HG02870 (cell line): Measurements from ENCODE around the gene MAU2.
A peak's percentile ranks its signal among the peaks of the same experiment; 100 is the strongest.
"Not testable (repeated sequence)": the region's sequence is repeated elsewhere in the genome, so short reads cannot be mapped to it uniquely, and the experiment has no call there.

Source experiments
- ATAC-seq: cut with Tn5 transposase; IDR thresholded peaks from one replicate; pipeline ENCODE4 v1.9.1; 2021; ENCODE audit warnings: mild to moderate bottlenecking, moderate library complexity; ENCODE audit not compliant: unreplicated experiment

The MAU2 gene

DNA sequence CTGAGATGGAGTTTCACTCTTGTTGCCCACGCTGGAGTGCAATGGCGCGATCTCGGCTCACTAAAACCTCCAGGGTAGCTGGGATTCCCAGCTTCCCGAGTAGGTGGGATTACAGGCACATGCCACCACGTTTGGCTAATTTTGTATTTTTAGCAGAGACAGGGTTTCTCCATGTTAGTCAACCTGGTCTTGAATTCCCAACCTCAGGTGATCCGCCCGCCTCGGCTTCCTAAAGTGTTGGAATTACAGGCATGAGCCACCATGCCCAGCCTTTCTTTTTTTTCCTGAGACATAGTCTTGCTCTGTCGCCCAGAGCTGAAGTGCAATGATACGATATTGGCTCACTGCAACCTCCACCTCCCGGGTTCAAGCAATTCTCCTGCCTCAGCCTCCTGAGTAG lies 59.7 kb downstream of the MAU2 start:
- ATAC-seq: not testable (repeated sequence)

DNA sequence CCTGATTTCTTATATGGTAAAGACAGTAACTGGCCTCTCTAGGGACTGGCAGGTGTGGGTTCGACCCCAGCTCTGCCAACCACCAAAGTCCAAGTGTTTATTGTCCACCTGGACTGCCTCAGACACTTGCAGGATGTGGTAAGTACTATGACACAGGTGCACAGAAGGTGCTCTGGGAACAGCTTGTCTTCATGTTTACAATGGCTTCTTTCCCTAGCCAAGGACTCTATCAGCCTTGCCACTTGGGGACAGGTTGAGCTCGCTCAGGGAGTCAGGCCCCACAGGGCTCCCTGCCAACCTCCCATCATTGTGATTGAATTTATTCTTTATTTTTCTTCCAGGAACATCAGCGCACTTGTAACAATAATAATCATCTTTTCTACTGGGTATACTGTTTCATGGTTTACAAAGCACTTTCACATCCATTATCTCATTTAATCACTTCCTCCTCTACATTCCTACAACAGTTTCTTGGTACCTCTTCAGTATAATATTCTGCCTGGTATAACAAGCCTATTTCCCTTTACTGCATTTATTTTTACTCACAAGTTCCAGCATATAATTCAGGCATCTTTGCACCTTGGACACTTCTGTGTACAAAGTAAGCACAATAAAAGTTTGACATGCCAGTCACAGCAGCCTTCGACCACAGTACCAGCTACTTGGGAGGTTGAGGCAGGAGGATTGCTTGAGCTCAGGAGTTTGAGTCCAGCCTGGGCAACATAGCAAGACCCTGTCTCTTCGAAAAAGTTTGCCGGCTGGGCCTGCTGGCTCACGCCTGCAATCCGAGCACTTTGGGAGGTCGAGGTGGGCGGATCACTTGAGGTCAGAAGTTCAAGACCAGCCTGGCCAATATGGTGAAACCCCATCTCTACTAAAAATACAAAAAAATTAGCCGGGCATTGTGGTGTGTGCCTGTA lies 60.6 kb downstream of the MAU2 start:
- ATAC-seq: no peak

DNA sequence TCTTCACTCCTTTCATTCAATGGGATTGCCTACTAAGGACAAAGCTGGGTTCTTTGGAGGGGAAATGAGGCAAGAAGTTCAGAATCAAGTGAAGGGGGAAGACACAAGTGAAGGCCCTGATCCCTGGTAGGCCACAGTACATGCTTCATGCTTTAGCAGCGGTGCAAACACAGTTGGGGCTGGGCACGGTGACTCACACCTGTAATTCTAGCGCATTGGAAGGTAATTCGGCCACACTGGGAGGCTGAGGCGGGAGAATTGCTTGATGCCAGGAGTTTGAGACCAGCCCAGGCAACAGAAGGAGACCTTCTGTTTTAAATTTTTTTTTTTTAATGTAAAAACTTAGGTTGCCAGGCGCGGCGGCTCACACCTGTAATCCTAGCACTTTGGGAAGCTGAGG lies 61.5 kb downstream of the MAU2 start:
- ATAC-seq: no peak

DNA sequence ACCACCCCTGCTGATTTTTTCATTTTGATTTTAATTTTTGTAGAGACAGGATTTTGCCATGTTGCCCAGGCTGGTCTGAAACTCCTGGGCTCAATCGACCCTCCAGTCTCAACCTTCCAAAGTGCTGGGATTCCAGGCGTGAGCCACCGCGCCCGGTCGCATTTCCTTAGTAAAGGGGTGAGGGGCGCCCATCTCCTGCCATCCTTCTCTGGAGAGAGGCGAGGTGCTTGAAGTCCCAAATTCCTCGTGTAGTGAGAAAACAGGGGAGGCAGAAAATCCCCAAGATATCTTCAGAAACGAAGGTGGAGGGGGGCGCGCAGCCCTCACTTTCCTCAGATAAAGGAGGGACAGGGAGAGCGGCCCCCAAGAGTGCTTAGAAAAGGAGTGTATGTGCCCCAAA lies 63.9 kb downstream of the MAU2 start:
- no peak for ATAC-seq

DNA sequence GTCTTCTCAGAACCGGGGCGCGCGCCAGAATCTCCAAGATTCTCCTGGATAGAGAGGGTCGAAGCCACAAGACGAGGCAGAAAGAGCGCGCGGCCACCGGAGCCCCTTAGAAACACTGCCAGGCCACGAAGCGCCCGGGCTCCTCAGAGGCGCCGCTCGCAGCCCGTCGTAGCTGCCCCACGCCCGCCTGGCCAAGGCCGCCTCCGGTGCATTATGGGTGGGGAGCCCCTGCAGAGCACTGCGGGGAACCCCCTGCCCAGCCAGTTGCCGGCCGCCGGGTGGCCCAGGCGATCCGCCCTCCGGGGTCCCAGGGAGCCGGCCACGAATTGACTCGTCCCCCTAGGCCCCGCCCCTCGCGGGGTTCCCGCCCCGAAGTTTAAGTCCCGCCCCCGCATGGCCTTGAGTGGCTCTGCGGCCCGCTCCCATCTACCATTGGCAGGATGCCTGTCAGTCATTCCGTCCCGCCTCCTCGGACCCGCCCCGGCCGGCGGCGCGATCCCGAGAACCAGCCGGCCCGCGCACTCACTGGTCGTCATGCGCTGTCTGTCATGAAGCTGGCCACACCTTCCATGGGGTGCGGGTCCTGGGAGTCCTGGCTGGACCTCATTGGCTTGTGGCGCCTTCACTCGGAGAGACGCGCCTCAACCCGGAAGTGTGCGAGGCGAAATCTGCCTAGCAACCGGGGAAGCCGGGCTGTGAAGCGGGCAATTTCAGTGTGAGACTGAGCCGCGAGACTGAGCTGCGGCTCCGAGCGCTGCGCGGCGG lies 64.7 kb downstream of the MAU2 start:
- peak; percentile 91 for ATAC-seq

DNA sequence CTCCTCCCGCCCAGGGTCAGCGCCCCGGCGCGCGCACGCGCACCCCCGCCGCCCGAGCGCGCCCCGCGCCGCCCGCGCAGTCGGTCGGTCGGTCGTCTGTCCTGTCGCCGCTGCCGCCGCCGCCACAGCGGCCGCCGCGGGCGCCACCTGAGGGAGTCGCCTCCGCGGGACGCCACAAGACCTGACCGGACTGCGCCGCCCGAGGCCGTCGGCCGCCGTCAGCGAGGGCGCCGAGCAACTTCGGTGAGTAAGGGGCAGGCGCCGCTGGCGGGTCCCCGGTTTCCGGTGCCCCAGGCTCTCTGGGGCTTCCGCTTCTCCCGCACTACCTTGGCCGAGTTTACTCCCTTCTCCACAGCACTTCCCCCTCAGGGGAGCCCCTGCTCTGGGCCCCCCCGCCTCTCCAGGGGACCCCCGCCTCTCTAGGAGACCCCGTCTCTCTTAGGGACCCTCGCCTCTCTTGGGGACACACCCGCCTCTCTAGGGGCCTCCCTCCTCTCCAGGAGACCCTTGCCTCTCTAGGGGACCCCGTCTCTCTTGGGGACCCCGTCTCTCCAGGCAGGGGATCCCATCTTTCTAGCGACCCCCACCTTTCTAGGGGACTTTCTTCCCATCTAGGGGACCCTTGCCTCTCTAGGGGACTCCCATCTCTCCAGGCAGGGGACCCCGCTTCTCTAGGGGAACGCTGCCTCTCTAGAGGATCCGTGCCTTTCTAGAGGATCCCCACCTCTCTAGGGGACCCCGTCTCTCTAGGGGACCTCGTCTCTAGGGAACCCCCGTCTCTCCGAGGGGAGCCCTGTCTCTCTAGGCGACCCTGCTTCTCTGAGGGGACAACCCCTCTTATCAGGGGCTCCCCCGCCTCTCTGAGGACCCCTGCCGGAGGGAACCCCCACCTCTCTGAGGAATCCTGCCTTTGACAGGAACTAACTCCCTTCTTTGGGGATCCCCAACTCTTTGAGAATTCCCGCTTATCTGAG lies 65.6 kb downstream of the MAU2 start:
- peak; percentile 8 for ATAC-seq

DNA sequence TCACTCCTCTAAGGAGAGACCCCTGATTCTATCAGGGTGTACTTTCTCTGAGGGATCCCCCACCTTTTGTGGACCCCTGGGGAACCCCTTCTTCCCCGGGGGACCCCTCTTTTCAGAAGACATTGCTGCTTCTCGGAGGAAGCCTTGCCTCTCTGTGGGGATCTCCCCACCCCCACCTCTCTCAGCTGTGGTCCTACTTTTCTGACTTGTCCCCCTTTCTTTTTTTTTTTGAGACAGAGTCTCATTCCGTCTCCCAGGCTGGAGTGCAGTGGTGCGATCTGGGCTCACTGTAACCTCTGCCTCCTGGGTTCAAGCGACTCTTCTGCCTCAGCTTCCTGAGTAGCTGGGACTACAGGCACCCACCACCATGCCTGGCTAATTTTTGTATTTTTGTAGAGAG lies 66.5 kb downstream of the MAU2 start:
- ATAC-seq: no peak

DNA sequence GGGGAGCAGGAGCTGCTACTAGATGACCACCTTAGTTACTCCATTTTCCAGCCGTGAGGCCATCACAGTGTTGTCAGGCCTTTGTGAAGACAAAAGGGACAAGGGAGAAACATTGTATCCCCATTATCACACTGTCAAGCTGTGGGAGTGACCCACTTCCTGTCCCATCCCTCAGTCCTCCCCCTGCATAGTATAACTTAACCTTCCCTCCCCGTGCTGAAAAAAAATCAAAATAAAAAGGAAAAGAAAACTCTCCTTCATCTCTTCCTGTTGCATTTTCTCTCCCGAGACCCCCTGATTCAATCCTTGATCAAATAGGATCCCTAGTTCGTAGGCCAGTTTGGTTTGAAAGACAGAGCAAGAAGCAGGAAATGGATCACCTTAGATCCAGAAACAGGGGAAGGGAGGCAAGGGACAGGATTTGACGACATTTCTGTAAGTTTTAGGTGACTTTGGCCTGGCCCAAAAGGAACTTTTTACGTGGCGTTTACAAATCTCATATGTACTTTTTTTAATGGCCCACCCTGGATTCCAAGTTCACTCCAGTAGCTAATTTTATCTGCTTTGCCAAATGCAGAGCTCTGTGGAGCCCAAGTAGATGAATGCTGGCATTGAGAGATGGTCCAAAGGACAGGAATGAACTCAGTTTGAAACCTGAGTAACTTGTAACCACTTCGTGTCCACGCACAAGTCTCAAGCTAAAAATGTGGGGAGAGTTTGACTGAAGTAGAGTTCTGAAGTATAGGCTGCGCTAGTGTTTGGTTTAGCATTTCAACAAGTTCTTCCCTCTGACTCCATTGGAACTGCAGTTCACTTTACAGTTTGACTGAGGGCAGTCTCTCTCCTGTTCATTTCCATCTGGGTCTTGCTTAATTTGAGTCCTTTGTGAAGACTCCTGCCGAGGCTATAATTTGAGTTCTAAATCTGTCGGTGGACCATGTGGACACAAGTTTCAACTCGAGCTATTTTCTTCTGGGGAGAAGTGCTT lies 68.2 kb downstream of the MAU2 start:
- no peak for ATAC-seq

DNA sequence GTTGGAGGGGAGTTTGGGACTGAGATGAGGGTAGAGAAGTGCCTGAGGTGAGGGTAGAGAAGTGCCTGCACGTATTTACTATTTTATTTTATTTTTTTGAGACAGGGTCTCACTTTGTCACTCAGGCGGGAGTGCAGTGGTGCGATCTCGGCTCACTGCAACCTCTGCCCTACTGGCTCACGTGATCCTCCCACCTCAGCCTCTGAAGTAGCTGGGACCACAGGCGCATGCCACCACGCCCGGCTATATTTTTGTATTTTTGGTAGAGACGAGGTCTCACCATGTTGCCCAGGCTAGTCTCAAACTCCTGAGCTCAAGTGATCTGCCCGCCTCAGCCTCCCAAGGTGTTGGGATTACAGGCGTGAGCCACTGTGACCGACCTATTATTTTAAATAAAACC lies 69.1 kb downstream of the MAU2 start:
- not testable (repeated sequence) for ATAC-seq

DNA sequence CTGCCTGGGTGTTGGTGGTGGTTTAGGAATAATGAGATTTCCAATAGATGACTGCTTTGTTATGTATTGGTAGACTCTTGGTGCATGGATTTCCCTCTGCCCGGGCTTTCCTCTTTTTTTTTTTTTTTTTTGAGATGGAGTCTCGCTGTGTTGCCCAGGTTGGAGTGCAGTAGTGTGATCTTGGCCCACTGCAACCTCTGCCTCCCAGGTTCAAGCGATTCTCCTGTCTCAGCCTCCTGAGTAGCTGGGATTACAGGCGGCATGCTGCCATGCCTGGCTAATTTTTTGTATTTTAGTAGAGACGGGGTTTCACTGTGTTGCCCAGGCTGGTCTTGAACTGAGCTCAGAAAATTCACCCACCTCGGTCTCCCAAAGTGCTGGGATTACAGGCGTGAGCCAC lies 73.7 kb downstream of the MAU2 start:
- ATAC-seq: not testable (repeated sequence)

DNA sequence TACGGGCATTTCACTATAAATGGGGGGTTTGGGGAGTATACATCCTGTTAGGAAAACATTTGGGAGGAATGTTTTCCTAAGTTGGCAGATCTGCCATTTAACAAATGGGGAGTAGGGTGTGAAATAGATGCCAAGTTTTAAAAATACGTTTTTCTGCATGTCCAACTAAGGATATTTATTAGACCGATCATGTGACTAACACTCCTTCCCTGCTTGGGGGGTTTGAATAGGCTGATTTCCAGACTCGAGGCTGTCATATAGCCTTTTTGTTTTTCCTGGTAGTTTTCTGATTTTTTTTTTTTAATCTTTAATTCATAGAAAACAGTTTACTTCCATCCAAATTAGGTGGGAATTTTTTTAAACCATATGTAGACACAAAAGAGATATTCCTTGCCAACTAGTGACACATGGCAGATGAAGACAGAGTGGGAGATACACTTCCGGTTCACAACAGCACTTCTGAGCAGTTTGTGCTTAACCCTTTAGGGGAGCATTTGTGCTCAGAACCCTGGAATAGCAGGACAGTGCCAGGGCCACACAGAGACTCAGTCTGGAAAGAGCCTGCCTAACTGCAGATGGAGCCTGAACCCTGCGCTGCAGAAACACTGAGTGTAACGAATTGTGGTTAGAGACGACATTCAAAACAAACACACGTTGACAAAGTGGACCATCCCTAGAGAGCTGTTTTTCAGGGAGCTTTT lies 79.3 kb downstream of the MAU2 start:
- no peak for ATAC-seq

DNA sequence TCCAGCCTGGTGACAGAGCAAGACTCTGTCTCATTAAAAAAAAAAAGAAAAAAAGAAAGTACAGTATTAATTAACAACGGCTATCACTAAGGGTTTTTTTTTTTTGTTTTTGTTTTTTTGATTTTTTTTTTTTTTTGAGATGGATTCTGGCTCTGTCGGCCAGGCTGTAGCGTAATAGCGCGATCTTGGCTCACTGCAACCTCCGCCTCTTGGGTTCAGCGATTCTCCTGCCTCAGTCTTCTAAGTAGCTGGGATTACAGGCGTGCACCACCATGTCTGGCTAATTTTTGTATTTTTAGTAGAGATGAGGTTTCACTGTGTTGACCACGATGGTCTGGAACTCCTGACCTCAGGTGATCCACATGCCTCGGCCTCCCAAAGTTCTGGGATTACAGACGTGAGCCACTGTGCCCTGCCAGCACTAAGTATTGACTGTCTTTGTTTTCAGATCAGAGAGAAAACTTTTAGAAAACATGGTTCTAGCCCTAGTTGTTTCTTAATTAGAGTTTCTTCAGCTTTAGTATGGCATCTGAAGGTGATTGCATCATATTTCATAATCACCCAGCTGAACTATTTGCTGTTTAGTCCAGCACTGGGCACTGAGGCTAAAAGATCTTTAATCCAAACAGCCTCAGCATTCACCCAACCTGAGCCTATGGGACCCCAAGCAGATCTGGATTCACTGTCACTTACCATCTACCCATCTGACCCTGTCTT lies 82.2 kb downstream of the MAU2 start:
- ATAC-seq: no peak

DNA sequence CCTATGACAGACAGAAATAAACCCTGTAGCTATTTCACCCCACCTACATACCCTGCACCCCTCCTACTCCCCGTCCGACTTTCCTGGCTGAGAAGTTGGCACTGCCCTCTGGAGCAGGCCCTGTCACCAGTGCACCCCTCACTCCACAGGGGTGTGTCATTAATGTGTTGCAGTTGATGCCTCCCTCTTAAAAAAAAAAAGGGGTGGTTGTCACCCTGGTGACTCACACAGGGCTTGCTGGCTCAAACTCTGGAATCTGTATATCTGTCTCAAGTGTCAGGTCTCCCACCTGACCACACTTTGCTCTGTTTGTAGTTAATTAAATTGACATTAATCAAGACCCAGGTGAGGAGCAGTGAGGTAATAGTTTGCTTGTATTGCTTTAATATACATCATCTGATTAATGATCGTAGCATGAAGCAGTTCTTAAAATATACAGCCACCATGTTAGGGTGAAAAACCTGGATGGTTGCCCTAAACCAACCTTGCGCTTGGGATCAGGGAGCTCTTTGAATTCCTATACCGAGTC lies 82.8 kb downstream of the MAU2 start:
- no peak for ATAC-seq

DNA sequence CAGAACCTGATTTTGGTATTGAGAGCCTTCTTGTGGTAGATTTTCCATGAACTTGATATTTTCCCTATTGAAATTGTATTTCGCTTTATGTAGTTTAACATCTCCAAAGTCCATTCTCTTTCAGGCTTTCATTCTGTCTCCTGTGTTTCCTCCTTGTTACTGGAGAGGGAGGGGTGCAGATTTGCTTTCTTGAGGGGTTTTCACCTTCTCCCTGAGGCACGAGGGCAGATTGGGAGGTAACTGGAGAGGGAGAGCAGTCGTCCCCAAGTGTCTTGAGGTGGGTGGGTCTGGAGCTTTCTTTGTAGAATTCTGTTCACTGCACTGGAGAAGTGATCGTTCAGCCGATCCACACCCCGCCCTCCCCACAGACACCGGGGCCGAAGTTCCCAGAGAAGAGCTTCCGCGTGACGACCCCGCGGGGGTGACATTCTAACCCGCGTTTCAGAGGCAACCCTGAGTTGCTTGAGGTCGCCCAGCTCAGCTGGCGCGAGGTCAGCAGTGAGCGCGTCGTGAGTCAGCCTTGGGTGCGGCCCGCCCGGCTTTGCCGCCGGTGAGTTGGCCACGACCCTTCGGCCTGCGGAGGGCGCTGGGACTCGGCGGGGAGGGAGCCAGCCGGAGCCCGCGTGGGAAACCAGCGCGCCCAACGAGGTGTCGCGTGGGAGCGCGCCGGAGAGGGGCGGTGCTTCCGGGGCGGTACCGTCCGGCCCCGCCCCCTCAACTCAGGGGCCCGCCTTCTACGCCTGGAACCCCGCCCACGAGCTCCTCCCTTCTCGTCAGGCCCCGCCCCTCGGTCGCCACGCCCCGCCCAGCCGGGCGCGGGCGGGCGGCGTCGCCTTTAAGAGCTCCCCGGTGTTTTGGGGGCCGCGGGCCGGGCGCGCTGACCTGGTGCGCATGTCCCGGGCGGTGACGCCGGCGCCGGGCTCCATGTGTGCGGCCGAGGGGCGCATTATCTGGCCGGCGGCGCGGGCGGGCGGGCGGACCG lies 84.5 kb downstream of the MAU2 start, which contains the start of gene GATAD2A:
GATAD2A (plus strand) TSS at position 797 of the 982 bp plus-strand sequence. CDS start 59,671 bp downstream, outside the sequence.
- peak; percentile 64 for ATAC-seq

DNA sequence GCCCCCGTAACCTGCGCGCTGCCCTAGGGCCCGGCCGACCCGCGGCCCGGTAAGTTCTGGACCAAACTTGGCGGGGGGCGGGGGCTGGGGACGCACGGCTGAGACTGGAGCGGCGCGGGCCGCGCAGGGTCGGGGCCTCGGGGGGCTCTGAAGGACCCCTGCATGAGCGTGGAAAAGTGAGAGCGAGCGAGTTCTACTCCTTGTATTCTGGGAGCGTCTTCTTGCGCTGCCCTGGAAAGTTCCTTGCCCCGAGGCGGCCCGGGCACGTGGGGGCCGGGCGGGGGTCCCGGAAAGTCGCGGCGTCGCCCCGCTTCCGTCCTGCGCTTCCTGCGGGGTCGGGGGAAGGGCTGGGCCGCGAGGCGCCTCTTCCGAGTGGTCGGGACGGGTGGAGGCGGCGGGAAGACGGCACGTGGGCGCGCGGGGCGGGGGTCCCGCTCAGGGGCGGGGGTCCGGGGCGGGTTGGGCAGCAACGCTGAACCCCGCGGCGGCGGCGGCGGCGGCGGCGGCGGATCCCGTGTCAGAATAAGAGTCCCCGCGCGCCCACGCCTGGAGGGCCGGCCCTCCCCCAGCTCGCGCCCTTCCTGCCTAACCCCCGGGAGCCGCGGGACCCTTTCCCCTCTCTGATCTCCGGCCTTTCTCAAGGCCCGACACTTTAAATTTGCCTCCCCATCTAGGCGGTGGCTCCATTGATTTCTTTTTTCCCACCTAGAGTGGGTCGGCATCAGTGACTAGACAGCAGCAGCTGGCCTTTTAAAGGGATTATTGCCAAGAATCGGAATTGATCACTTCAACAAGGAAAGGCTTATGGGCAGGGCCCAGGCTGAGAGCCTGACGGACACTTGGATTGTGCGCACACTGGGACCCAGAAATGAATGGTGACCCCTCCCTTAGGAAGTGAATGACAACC lies 85.6 kb downstream of the MAU2 start:
- no peak for ATAC-seq
